IPS-18a (cell line): ENCODE measurements around the gene ZSWIM4.
"Not testable (repeated sequence)": the region's sequence is repeated elsewhere in the genome, so short reads cannot be mapped to it uniquely, and the experiment has no call there.

Experiments used
- H3K27ac ChIP-seq: one replicate; pipeline ENCODE4 v1.5.1; 2013; ENCODE audit warnings: low read length
- H3K27me3 ChIP-seq: one replicate; pipeline ENCODE4 v1.6.1; 2013; ENCODE audit warnings: mild to moderate bottlenecking, low read length; ENCODE audit not compliant: control insufficient read depth, insufficient read depth
- H3K36me3 ChIP-seq: one replicate; pipeline ENCODE4 v1.6.1; 2013; ENCODE audit warnings: low read depth, low read length; ENCODE audit not compliant: control insufficient read depth
- H3K4me1 ChIP-seq: one replicate; pipeline ENCODE4 v1.6.1; 2013; ENCODE audit warnings: low read depth, low read length; ENCODE audit not compliant: control insufficient read depth
- H3K4me3 ChIP-seq: one replicate; pipeline ENCODE4 v1.5.1; 2013; ENCODE audit warnings: low read length
- H3K9ac ChIP-seq: one replicate; pipeline ENCODE4 v1.6.1; 2013; ENCODE audit warnings: mild to moderate bottlenecking, low read length, moderate library complexity
- H3K9me3 ChIP-seq: one replicate; pipeline ENCODE4 v1.6.1; 2013; ENCODE audit warnings: low read depth, low read length; ENCODE audit not compliant: control insufficient read depth

Gene ZSWIM4

DNA sequence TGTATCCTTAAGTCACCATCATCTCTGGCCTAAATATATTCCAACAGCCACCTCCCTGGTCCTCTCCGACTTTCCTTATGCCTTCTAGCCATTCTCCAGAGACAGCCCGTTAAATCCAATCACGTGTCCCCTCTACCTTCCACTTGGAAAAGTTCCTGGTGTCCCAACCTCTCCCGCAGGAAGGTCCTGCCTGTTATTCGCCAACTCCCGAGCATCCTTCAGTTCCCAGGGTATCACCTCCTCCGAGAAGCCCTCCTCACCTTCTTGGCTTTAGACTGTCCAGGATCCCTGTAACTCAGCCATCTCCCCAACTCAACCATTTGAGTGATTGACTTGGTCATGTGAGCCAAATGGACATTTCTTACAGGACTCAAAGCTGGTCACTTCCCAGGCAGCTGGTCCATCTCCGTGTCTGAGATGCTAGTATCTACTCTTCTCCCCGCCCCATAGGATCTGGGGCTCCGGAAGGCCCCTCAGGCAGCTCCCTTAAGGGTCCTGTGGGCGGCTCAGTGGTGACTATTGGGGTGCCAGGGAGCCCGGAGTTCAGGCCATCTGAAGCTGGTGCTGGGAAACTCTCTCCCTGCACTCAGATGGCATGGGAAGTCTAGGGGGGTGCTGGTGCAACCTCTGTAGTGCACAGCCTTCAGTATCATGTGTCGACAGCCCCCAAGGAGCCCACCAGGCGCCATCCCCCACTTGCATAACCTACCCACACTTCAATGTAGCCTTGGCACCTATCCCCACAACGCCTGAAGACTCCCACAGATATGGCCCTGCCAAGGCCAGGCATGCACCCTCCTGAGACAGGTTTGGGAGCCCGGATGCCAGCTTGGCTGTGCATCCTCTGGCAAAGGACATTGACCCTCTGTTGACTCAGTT lies 53.8 kb downstream of the ZSWIM4 start:
- H3K27ac ChIP-seq = no peak overlapping the region
- H3K9me3 ChIP-seq = no peaks in the 10 kb centered on the region
- no peaks in the 10 kb centered on the region for H3K36me3 ChIP-seq
- peaks cover 13% of the 10 kb centered on the region for H3K4me1 ChIP-seq
- no peak overlapping the region for H3K4me3 ChIP-seq
- H3K9ac ChIP-seq = no peak overlapping the region
- no peaks in the 10 kb centered on the region for H3K27me3 ChIP-seq

DNA sequence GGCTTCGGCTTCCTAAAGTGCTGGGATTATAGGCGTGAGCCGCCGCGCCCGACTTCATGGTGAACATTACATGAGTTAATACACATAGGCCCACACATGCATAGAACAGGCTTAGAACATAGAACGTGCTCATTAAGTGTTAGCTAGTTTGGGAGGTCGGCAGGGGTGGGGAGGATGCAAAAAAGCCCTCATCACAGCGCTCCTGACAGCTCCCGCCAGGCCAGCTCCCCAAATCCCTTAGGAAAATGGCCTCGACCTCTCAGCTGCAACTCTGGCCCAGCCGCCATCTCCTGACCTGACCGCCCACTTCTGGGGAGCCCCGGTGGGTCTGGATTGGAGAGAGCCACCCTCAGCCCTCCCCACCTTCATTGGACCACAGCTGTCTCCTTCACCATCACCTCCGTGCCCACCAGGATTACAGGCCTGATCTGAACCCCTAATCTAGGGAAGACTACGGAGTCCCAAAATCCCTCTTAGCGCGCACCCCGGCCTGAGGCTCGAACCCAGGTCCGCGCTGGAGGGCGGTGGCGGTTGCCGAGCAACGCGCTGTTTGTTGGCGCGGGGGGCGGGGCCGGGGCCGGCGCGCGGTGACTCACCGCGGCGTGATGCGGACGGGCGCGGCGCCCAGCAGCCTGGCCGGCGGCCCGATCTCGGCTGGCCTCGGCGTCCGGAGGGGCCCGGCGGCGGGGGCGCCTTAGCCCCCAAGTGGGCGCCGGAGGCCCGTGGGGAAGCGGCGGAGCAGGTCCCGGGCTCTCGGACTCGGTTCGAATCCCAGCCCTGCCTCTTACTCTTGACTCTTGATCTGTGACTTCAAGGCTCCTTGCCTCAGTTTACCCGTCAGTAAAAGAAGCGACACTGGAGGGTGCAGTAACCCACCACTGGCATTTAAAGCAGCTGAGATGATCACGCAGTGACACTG lies 55.0 kb downstream of the ZSWIM4 start:
- Histone ChIP-seq H3K4me1 (peaks cover 10% of the 10 kb centered on the region), H3K36me3 (no peaks in the 10 kb centered on the region), H3K9ac (peak overlapping the region; percentile 53), H3K9me3 (no peaks in the 10 kb centered on the region), H3K27me3 (no peaks in the 10 kb centered on the region), H3K27ac (peak overlapping the region; percentile 25), H3K4me3 (no peak overlapping the region)

DNA sequence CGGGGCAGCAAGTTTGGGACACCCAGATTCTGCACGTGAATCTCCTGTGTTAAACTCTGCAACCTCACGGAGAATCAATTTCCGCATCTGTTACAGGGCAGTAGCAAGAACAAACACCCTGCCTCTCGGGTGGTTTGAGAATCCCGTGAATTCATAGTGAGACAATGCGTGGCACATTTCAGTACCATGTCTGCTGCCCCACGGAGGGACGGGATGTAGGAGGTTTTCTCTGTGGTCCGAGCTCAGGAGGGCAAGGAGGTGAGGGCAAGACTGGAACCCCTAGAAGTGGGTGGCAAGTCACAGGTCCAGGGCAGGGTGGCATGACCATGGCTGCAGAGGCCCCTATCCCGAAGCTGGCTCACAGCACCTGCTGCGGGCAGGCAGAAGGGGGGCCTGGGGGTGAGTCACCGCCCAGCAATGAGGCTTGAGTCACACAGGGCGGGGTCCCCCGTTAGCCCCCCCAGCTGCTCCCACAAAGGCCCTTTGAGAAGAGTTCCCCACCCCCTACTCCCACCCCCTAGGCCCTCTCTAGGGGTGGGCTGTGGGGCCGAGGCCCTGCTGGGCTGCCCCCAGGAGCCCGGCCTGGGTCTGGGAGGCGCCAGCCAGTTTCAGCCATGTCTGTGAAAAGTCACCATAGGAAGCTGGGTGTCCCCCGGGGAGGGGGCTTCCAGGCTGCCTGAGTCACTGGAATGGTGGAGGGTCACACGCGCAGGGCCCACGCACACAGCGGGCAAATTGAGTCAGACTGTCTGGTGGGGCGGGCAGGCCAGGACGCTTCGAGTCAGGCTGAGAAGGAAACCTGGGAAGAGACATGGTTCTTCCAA lies 55.9 kb downstream of the ZSWIM4 start:
- no peaks in the 10 kb centered on the region for H3K36me3 ChIP-seq
- H3K4me1 ChIP-seq = peaks cover 10% of the 10 kb centered on the region
- H3K9me3 ChIP-seq = no peaks in the 10 kb centered on the region
- H3K4me3 ChIP-seq = no peak overlapping the region
- no peak overlapping the region for H3K27ac ChIP-seq
- no peaks in the 10 kb centered on the region for H3K27me3 ChIP-seq
- peak overlapping the region; percentile 53 for H3K9ac ChIP-seq

DNA sequence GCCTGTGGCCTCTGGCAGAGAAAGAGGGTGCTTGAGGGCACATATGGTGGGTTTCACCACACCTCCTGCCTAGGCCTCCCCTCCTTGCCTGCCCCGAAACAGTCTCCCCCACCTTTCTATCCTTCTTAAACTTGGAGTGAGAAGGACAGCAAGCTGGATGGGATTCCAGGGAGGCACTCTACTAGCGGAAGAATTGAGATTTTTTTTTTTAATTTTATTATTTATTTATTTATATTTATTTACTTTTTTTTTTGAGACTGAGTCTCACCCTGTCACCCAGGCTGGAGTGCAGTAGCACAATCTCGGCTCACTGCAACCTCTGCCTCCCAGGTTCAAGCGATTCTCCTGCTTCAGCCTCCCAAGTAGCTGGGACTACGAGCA lies 56.5 kb downstream of the ZSWIM4 start:
- H3K9me3 ChIP-seq, H3K4me1 ChIP-seq, H3K27me3 ChIP-seq, H3K36me3 ChIP-seq, H3K27ac ChIP-seq, H3K9ac ChIP-seq, H3K4me3 ChIP-seq: not testable (repeated sequence)

DNA sequence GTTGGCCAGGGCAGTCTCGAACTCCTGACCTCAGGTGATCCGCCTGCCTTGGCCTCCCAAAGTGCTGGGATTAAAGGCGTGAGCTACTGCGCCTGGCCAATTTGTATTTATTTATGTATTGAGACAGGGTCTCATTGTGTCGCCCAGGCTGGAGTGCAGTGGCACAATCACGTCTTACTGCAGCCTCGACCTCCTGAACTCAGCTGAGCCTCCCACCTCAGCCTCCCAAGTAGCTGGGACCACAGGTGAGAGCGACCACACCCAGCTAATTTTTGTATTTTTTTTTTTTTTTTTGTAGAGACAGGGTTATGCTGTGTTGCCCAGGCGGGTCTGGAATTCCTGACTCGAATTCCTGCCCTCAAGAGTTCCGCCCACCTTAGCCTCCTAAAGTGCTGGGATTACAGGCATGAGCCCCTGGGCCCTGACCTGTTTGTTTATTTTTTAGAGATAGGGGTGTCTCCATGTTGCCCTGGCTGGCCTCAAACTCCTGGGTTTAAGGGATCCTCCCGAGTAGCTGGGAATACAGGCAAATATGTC lies 57.0 kb downstream of the ZSWIM4 start:
- not testable (repeated sequence) for H3K9me3 ChIP-seq, H3K36me3 ChIP-seq, H3K4me1 ChIP-seq, H3K27me3 ChIP-seq, H3K27ac ChIP-seq, H3K9ac ChIP-seq, H3K4me3 ChIP-seq

DNA sequence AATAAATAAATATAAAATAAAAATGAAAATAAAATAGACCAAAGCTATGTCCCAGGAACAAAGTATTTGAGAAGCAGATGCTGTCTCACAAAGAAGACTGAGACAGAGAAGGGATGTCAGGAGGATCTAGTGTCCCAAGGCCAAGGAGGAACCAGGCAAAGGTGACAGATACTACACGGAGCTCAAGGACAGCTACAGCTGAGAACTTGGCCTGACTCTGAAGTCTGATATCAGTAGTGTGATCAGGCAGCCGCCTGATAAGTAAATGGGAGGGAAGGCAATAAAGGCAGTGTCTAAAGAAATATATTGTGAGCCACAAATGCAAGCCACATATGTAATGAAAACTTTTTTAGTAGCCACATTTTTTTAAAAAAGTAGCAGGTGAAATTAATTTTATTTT lies 61.3 kb downstream of the ZSWIM4 start:
- Histone ChIP-seq H3K9me3 (no peaks in the 10 kb centered on the region), H3K9ac (no peak overlapping the region), H3K27ac (no peak overlapping the region), H3K27me3 (peaks cover 3% of the 10 kb centered on the region), H3K36me3 (no peaks in the 10 kb centered on the region), H3K4me3 (no peak overlapping the region), H3K4me1 (no peaks in the 10 kb centered on the region)

DNA sequence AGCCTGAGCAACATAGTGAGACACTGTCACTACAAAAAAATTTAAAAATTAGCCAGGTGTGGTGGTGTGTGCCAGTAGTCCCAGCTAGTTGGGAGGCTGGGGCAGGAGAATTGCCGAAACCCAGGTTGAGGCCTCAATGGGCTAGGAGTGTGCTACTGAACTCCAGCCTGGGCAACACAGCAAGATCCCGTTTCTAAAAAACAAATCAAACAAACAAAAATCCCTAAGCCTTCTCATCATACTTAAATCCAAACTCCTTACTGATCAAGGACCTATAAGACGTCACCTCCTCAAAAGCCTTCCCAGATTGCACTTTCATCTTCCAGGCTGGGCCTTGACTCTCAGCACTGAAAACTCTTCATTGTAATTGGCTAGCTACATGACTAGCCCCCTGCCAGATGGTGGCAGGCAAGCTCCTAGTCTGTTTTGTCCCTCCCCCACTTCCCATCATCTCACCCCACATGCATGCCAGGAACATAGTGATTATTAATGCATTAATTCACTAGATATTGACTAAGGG lies 64.2 kb downstream of the ZSWIM4 start:
- H3K9ac ChIP-seq = no peak overlapping the region
- no peaks in the 10 kb centered on the region for H3K4me1 ChIP-seq
- no peaks in the 10 kb centered on the region for H3K36me3 ChIP-seq
- H3K4me3 ChIP-seq = no peak overlapping the region
- no peak overlapping the region for H3K27ac ChIP-seq
- no peaks in the 10 kb centered on the region for H3K9me3 ChIP-seq
- peaks cover 24% of the 10 kb centered on the region for H3K27me3 ChIP-seq

DNA sequence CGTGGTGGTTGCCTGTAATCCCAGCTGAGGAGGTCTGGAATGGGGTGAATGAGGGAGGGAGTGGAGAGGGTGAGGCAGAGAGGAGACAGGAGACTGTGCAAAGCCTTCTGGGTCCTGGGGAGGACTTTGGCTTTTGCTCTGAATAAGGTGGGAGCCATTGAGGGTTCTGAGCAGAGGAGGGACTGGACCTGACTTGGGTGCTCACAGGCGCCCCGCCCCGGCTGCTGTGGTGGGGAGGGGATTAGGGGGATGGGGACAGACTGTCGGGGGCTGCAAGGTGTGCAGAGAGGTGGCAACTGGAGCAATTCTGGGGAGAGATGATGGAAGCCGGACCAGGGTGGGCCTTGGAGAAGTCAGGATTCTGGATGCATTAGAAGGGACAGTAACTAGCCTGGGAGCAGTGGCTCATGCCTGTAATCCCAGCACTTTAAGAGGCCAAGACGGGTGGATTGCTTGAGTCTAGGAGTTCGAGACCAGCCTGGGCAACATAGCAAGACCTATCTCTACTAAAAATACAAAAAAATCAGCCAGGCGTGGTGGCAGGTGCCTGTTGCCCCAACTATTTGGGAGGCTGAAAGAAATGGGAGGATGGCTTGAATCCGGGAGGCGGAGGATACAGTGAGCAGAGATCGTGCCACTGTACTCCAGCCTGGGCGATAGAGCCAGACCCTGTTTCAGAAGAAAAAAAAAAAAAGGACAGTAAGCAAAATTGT lies 65.6 kb downstream of the ZSWIM4 start:
- H3K27ac ChIP-seq = no peak overlapping the region
- no peaks in the 10 kb centered on the region for H3K9me3 ChIP-seq
- H3K27me3 ChIP-seq = peaks cover 34% of the 10 kb centered on the region
- no peaks in the 10 kb centered on the region for H3K36me3 ChIP-seq
- H3K4me3 ChIP-seq = no peak overlapping the region
- no peak overlapping the region for H3K9ac ChIP-seq
- H3K4me1 ChIP-seq = no peaks in the 10 kb centered on the region

DNA sequence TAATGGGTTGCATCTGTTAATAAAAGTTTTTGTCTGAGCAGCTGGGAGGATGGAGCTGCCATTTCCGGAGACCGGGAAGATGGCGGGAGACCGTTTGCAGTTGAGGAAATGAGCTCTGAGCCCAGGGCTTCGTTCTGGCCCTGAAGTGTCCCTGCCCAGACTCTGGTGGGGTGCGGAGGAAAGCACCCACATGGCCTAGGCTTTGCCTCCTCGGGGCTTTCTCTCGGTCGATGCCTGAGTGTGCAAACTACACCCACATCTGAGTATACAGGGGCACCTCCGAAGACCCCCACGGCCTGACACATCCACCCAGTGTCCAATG lies 66.1 kb downstream of the ZSWIM4 start:
- no peak overlapping the region for H3K27ac ChIP-seq

DNA sequence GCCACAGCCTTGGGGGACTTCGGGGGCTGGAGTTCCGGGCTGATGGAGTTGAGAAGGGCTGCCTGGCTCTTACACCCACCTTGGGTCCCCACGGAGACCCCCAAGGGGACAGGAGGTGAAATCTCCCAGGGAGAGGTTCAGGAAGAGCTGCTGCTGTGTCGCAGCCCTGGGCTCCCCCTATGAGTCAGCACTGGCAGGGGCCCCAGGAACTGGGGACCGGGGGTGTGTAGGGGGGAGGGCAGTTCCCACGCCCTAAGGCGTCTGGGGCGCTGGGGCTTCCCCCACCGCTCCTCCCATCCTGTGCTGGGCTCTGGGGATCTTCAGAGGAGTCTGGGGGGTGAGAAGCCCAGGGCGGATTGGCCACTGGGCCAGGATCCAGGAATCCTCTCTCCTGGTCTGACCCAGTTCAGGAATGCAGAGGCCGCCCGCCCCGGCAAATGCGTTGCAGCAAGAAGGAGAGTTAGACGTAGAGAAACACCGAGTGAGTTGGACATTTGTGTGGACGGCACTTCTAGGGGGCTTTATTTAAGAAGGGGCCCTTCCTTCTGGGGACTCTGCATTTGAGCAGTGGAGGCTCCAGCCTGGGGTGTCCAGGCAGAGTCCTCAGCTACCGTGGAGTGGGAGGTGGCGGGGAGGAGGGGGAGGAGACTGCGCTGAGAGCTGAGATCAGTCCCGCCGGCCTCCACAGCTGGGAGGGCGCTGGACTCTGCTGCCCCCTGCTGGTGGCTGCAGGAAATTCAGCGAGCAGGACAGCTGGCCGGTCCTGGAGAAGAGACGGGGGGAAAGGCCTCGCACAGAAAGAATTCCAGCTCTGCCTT lies 66.7 kb downstream of the ZSWIM4 start:
- no peak overlapping the region for H3K27ac ChIP-seq
- H3K27me3 ChIP-seq = peaks cover 45% of the 10 kb centered on the region
- no peaks in the 10 kb centered on the region for H3K4me1 ChIP-seq
- H3K9me3 ChIP-seq = no peaks in the 10 kb centered on the region
- no peak overlapping the region for H3K9ac ChIP-seq
- H3K36me3 ChIP-seq = no peaks in the 10 kb centered on the region
- H3K4me3 ChIP-seq = peak overlapping the region; percentile 68

More for the DNA sequence above, 66.1 kb downstream of the ZSWIM4 start:
- Histone ChIP-seq H3K9me3 (no peaks in the 10 kb centered on the region), H3K27me3 (peaks cover 39% of the 10 kb centered on the region), H3K4me3 (no peak overlapping the region), H3K4me1 (no peaks in the 10 kb centered on the region), H3K36me3 (no peaks in the 10 kb centered on the region), H3K9ac (no peak overlapping the region)
